Measurements from ENCODE around the gene DEPP1. TPM values are rescaled to one million over a fixed set of nuclear protein-coding genes. Genes with fewer than 3 reads are reported as not detected.

The DEPP1 gene
- total and polyA plus RNA-seq, 2 of the 13 experiments (the other 11 are each of a cell fraction or from before 2014, with no cell fraction given) = 14.8 to 270 TPM

DNA sequence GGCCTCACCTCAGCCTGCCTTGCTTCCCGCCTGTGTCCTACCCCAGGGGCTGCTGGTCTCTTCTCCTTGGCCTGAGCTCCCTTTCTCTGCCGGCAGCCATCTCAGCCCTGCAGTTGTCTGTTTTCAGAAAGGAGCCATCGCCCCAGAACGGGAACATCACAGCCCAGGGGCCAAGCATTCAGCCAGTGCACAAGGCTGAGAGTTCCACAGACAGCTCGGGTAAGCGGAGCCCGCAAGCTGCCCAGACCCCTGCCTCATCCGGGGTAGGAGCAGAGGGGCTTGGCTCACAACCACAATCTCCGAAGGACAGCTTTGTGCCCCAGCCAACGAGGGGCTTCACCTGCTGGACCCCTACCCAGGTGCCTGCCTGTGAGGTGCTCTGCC, 5.3 kb upstream of the DEPP1 start:
- intact Hi-C loops (cut with micrococcal nuclease; ENCODE audit: unreplicated experiment) = no loop called here
- DNase-seq (ENCODE audit: low spot score) (no peak), ATAC-seq (no peak), FAIRE-seq (no peak)
- Histone ChIP-seq H3K27me3 (ENCODE audit: control insufficient read depth in 1 of 2, insufficient read depth in 2 of 2, low read length in 2 of 2) (no peaks in the 10 kb centered on the region), H3K36me3 (replicated peaks in 1 of 2; ENCODE audit: control insufficient read depth in 1 of 2, insufficient read depth in 2 of 2, low read length in 2 of 2) (peaks cover 6 to 39% of the 10 kb centered on the region in 2 experiments; a peak in 3 of 5 replicates), H3K27ac (ENCODE audit: extremely low read length, insufficient read depth, low read length) (no peak overlapping the region), H2AFZ (ENCODE audit: low read length) (no peak overlapping the region), H3K9me3 (ENCODE audit: low read length) (no peaks in the 10 kb centered on the region), H3K4me3 (replicated peaks in 1 of 3; ENCODE audit: insufficient read depth in 1 of 3, low read depth in 2 of 3, low read length in 3 of 3) (no peak overlapping the region), H3K4me1 (ENCODE audit: insufficient read depth, low read length) (peaks cover 63% of the 10 kb centered on the region), H4K20me1 (ENCODE audit: insufficient read depth, low read length) (no peaks in the 10 kb centered on the region), H3K9ac (ENCODE audit: insufficient read depth, low read depth, low read length) (no peak overlapping the region), H3K79me2 (ENCODE audit: insufficient read depth, low read length) (peaks cover 8% of the 10 kb centered on the region), H3K4me2 (ENCODE audit: low read depth, low read length) (no peak overlapping the region)
- in situ Hi-C loops (cut with HindIII; ENCODE audit: extremely low pct_ligation_motif_present, low pct_unique_long_range_greater_than_20kb) = no loop called here
- no TSS peak for BruUV-seq (replicated peaks)
- 98% methylated on average over 4 of the region's 10 CpGs for WGBS (ENCODE audit: low lambda C conversion rate)
- ChIA-PET POLR2A (interaction anchor here (1.0 to 12.6 kb wide), 2 partner anchors 7 to 21 kb away, joined by 3 to 863 read pairs; no protein-coding TSS in a partner anchor), CTCF (ENCODE audit: low intra/inter-chr PET ratio, low total read pairs) (no interaction called here)
- TF ChIP-seq TCF12 (IDR thresholded peaks at IDR 0.05) (no peak), TCF12 (CRISPR knock-in tag; IDR thresholded peaks at IDR 0.05) (no peak), SNRNP70 (IDR thresholded peaks at IDR 0.05; ENCODE audit: low read depth, low read length) (no peak), FOXM1 (CRISPR knock-in tag; IDR thresholded peaks at IDR 0.05) (no peak), HNRNPH1 (optimal IDR thresholded peaks at IDR 0.05; ENCODE audit: low read depth, low read length) (no peak), AGO2 (optimal IDR thresholded peaks at IDR 0.05; ENCODE audit: low read depth, low read length) (no peak), ZNF484 (CRISPR knock-in tag; IDR thresholded peaks at IDR 0.05; ENCODE audit: borderline replicate concordance, low read depth) (no peak), ZBTB21 (CRISPR knock-in tag; IDR thresholded peaks at IDR 0.05) (no peak), FOXO1 (CRISPR knock-in tag; IDR thresholded peaks at IDR 0.05) (no peak), KDM2A (CRISPR knock-in tag; IDR thresholded peaks at IDR 0.05; ENCODE audit: borderline replicate concordance, low read depth) (no peak)
- TF ChIP-seq, protein P1, sequence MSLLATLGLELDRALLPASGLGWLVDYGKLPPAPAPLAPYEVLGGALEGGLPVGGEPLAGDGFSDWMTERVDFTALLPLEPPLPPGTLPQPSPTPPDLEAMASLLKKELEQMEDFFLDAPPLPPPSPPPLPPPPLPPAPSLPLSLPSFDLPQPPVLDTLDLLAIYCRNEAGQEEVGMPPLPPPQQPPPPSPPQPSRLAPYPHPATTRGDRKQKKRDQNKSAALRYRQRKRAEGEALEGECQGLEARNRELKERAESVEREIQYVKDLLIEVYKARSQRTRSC (CRISPR knock-in tag; IDR thresholded peaks at IDR 0.05; ENCODE audit: low read depth) = no peak
- TF ChIP-seq, protein P2, sequence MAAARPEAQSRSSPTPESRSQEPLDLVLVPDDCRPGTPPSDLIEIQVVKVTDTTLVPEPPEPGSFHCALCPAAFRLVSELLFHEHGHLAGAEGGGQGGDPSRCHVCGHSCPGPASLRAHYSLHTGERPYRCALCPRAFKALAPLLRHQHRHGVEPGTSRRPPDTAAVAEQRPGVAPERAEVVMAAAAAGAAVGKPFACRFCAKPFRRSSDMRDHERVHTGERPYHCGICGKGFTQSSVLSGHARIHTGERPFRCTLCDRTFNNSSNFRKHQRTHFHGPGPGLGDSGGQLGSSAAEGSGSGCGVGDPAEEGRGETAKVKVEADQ (CRISPR knock-in tag; IDR thresholded peaks at IDR 0.05; ENCODE audit: borderline replicate concordance) = no peak
- TF ChIP-seq, protein P3, sequence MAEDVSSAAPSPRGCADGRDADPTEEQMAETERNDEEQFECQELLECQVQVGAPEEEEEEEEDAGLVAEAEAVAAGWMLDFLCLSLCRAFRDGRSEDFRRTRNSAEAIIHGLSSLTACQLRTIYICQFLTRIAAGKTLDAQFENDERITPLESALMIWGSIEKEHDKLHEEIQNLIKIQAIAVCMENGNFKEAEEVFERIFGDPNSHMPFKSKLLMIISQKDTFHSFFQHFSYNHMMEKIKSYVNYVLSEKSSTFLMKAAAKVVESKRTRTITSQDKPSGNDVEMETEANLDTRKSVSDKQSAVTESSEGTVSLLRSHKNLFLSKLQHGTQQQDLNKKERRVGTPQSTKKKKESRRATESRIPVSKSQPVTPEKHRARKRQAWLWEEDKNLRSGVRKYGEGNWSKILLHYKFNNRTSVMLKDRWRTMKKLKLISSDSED (CRISPR knock-in tag; IDR thresholded peaks at IDR 0.05) = no peak
